Pancreas (tissue), 10 donors: ENCODE results near the gene DNASE1L1. TPM values are rescaled to one million over a fixed set of nuclear protein-coding genes. Genes with fewer than 3 reads are reported as not detected.

Experiments
- ATAC-seq, 4 donors: fragments of 200-7000 bp; cut with Tn5 transposase; one replicate each; pipeline versions ENCODE4 v1.8.0 to v1.9.1; 2020; ENCODE audit warnings: mild to moderate bottlenecking in 4 of 4, moderate library complexity in 4 of 4
- DNase-seq, 6 donors: peaks; one replicate each; pipeline ENCODE4 v3.0.0-alpha.2; 2020
- FAIRE-seq: peaks from 2 replicates; lab custom pipeline; 2012; peaks lifted over from hg19 to GRCh38; lab: Jason Lieb, UNC
- H3K27ac ChIP-seq, 4 donors: fragments of 200-600 bp; sonication (generic); 1 replicate in 3 of 4; 2 replicates in 1 of 4; pipeline versions ENCODE4 v1.5.0 to v1.8.0; 2020
- H3K27me3 ChIP-seq, 4 donors: fragments of 200-600 bp; one replicate each; pipeline ENCODE4 v1.8.0; 2021
- H3K36me3 ChIP-seq, 3 donors: fragments of 200-600 bp; sonication (generic) in 1 of 3; one replicate each; pipeline versions ENCODE4 v1.5.0 to v1.8.0; 2020 to 2021
- H3K4me1 ChIP-seq, 3 donors: fragments of 200-600 bp; one replicate each; pipeline ENCODE4 v1.8.0; 2021
- H3K4me3 ChIP-seq, 4 donors: fragments of 200-600 bp; sonication (generic) in 2 of 4; one replicate each; pipeline versions ENCODE4 v1.5.0 to v1.8.0; 2020 to 2021
- H3K9me3 ChIP-seq, 4 donors: fragments of 200-600 bp; one replicate each; pipeline ENCODE4 v1.8.0; 2021
- CTCF ChIP-seq, 4 donors: fragments of 200-600 bp; sonication (generic) in 3 of 4; IDR thresholded peaks; one replicate each; pipeline versions ENCODE4 v1.5.0 to v1.8.0; 2021; ENCODE audit warnings: antibody characterized with exemption in 4 of 4
- WGBS, 2 donors: extraction: QIAGEN DNeasy Blood & Tissue Kit; methylation state at CpG; one replicate each; pipeline ENCODE4 v1.1.7; 2013; 5-methylcytosine and 5-hydroxymethylcytosine counted together
- intact Hi-C, 3 donors: fragments of 100-400 bp; cut with DNase I; formaldehyde crosslinking; loops; one replicate each; pipeline versions ENCODE4 v1.11.1 to v1.14.2; 2022
- polyA plus RNA-seq, 2 donors: library from polyadenylated mRNA; stranded (reverse); fragments of 200-250 nt; gene quantifications; one replicate each; pipeline ENCODE4 v1.2.3, GENCODE V29; 2013
- total RNA-seq, 6 donors: library from RNA; stranded (reverse); fragmentation: NEBNext Ultra II Directional in 4 of 6; extraction: Animal tissue kit (Norgen Biotek cat#: 25700) in 4 of 6; gene quantifications; one replicate each; pipeline versions ENCODE4 v1.2.1 to v1.2.4, GENCODE V29; 2021 to 2023
- donor health status: healthy with polysubstance abuse.
- donor health status: DM: no; HTN: no; CAD: no; lungs with moderate emphysema.
- donor health status: DM: no; HTN: no; CAD: no.
- donor health status: control.
- donor health status: control.
- donor health status: Bipolar disorder and iron deficiency.
- donor health status: DM: yes; HTN: yes; CAD: no.
- donor health status: DM: no; HTN: no; CAD: no.
- donor health status: DM: no; HTN: no; CAD: no.
- donor health status: DM: yes; HTN: yes; CAD: no.

The DNASE1L1 gene
- total and polyA plus RNA-seq, 8 donors = 5.1 to 16.5 (median 9.4) TPM

GRCh38 chrX:154378799-154379568 lies 30.1 kb downstream of the DNASE1L1 start, which contains the start of gene EMD:
EMD (plus strand) TSS chrX:154379295; CDS start chrX:154379485, 190 bp downstream.
- FAIRE-seq (peak; percentile 98), ATAC-seq (peak; percentile 79 to 89 (median 85))
- TF ChIP-seq CTCF (IDR thresholded peaks at IDR 0.05) = no peak

GRCh38 chrX:154378059-154378798 lies 30.8 kb downstream of the DNASE1L1 start:
- Histone ChIP-seq H3K27ac (peak overlapping the region; percentile 89 to 96 (median 94)), H3K36me3 (no peaks in the 10 kb centered on the region), H3K4me1 (peaks cover 0 to 6% (median 0%) of the 10 kb centered on the region in 3 donors), H3K9me3 (no peaks in the 10 kb centered on the region), H3K4me3 (peak overlapping the region in 2 of 4 donors; percentile 39 to 43), H3K27me3 (no peaks in the 10 kb centered on the region)
- ATAC-seq (peak; percentile 3 to 72 (median 5)), FAIRE-seq (no peak), DNase-seq (peak; percentile 67 to 98 (median 82))
- 1 to 38% methylated on average over 64 to 79 of the region's 79 CpGs for WGBS, 2 donors
- intact Hi-C loops = no loop called here
- TF ChIP-seq CTCF (IDR thresholded peaks at IDR 0.05) = no peak

More at GRCh38 chrX:154378799-154379568, 30.1 kb downstream of the DNASE1L1 start, which contains the start of gene EMD:
- H3K4me3 ChIP-seq = peak within 1 kb of the TSS; percentile 50 to 67 (median 56)
- no peaks in the 10 kb centered on the region for H3K27me3 ChIP-seq
- H3K36me3 ChIP-seq = no peaks in the 10 kb centered on the region
- peaks cover 0 to 6% (median 0%) of the 10 kb centered on the region in 3 donors for H3K4me1 ChIP-seq
- H3K27ac ChIP-seq = peak within 1 kb of the TSS; percentile 91 to 96 (median 96)
- H3K9me3 ChIP-seq = no peaks in the 10 kb centered on the region
- intact Hi-C loops = no loop called here
- 1 to 38% methylated on average over 84 to 103 of the region's 103 CpGs for WGBS, 2 donors
- DNase-seq = peak; percentile 93 to 98 (median 98)

- TF ChIP-seq CTCF (IDR thresholded peaks at IDR 0.05) = no peak
- intact Hi-C loops = no loop called here
- no peaks in the 10 kb centered on the region for H3K36me3 ChIP-seq
- H3K9me3 ChIP-seq = no peaks in the 10 kb centered on the region
- peaks cover 0 to 6% (median 0%) of the 10 kb centered on the region in 3 donors for H3K4me1 ChIP-seq
- DNase-seq = no peak
- FAIRE-seq = no peak
- H3K27me3 ChIP-seq = no peaks in the 10 kb centered on the region
- no peak overlapping the region for H3K4me3 ChIP-seq
- 76 to 81% methylated on average over 3 of the region's 3 CpGs for WGBS, 2 donors
- no peak for ATAC-seq
- H3K27ac ChIP-seq = no peak overlapping the region
Measured at GRCh38 chrX:154376774-154377173, 32.3 kb downstream of the DNASE1L1 start.

GRCh38 chrX:154375156-154375504 lies 33.9 kb downstream of the DNASE1L1 start:
- Histone ChIP-seq H3K36me3 (no peaks in the 10 kb centered on the region), H3K27me3 (no peaks in the 10 kb centered on the region), H3K9me3 (no peaks in the 10 kb centered on the region), H3K4me1 (peaks cover 0 to 6% (median 0%) of the 10 kb centered on the region in 3 donors), H3K27ac (peak overlapping the region in 3 of 4 donors; percentile 28 to 63 (median 55)), H3K4me3 (peak overlapping the region in 3 of 4 donors; percentile 24 to 41 (median 36))
- 42 to 61% methylated on average over 10 of the region's 10 CpGs for WGBS, 2 donors
- DNase-seq (no peak), FAIRE-seq (no peak), ATAC-seq (no peak)
- TF ChIP-seq CTCF (IDR thresholded peaks at IDR 0.05) = no peak
- intact Hi-C loops = no loop called here
